HCEC 1CT (cell line): ENCODE results near the gene ACADL.

Experiments used
- DNase-seq: peaks from one replicate; pipeline ENCODE4 v3.0.0-alpha.2; 2017

Gene ACADL

DNA sequence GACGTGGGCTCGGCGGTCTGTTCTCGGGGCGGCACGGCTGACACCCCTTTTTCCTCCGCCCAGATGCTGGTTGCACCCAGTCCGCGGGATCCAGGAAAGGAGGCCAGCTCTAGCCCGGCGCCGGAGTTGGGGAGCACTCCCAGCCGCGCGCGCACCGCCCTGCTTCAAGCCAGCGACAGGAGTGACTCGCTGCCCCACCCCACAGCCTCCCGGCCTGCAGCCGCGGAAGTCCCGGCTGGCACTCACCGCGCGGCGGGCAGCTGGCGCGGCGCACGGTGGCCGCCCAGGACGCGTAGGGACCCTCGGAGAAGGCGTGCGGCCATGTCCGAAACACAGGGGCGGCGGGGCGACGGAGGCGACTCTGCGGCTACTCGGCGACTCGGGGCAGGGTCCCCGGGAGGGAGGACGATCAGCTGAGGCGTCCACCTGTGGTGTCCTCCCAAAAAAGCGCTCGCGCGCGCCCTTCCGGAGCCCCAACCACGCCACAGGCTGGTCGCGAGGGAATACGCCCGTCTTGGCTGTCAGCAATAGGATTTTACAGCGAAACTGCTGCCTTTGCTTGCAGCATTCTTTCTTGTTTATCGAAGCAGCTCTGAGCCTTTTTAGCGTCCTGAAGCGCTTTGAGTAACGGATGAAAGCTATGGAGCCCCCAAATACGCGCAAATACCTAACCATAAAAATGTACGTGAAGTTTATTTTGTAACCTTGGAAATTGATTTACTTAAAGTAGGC lies at the start of gene ACADL:
Gene ACADL (minus strand): TSS at position 507 of the 732 bp plus-strand sequence. CDS start 184 bp downstream, at position 323.
- DNase-seq: no peak

DNA sequence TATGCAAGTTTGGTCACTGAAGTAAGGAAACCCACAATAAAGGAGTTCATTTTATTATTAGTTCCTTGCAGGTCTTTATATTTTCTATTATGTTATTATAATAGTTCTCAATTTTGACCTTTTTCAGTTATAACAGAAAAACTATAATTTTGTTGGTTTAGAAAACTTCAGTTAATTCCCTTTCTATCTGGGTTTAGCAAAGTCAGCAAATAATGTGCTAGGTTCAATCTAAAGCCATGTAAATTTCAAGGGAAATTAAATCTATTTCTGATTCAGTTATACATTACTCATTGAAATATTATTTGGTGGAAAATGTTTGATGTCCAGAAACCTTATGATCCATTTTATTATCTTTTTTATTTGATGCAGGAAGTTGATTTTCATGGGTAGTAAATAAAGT lies 46.1 kb upstream of the ACADL start:
- no peak for DNase-seq

DNA sequence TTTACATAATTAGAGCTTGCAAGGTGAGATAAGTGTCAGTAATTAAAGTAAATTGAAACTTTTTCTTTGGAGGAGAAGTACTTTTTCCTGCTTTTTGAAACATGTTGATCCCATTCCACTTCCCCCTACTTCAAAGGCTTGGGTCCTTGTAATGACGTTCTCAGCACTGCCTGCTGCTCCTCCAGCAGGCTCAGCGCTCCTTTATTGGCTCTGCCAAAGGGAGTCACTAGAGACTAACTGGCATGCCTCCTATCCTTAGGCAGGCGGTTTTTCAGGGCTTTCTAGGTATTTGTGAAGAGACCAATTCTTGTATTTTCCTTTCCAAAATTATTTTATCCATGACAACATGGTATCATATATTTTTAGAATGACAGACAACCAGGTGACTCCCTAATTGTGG lies 43.9 kb upstream of the ACADL start:
- DNase-seq: no peak

DNA sequence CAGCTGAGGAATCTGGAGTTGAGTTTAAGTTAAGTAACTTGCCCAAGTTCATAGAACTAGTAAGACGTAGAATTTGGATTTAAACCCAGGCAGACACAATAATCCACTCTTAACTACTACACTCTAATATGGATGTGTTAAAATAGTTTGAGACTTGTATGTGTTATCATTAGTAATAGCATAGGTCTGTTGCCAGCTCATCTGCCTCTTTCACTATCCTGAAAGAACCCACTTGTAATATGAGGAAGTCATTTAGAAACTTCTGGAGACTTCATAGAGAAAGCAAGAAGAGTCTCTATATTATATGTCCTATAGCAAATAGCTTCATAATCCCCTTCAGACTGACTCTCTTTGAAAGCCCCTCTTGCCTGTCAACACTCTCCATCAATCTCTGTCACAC lies 43.0 kb upstream of the ACADL start:
- DNase-seq: no peak

DNA sequence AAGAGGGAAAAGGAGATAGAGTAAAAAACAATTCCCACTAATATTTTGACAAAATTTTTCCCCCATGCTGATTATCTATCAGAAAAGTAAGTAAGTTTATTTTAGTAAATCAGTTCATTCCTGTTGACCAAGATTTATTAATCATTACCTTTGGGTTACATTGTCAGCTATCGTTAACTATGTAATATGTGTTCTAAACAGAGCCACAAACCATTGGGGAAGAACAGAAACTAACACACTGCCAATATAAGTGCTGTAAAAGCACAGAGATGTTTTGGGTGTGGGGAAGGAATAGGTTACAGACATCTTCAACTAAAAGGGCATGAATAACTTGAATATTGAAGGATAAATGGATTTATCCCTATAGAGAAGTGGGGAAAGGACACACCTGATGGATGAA lies 42.5 kb upstream of the ACADL start:
- no peak for DNase-seq

DNA sequence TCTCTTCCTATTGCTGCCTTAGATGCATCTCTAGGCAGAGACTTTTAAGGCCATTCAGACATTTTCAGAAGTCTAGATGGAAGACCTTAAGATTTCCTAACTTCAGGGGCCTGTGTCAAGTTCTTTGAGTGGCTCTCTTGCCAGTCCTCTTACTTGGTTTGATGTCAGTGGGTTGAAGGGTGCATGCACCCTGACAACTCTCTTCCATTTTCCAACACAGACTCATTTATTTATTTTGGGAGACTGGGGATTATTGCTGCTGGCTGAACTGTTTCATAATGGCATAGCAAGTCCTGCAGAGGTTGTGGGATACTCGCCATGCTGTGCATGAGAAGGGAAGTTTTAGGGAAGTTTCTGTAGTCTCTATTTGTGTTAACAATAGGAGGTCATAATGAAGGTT lies 39.0 kb upstream of the ACADL start:
- DNase-seq: no peak

DNA sequence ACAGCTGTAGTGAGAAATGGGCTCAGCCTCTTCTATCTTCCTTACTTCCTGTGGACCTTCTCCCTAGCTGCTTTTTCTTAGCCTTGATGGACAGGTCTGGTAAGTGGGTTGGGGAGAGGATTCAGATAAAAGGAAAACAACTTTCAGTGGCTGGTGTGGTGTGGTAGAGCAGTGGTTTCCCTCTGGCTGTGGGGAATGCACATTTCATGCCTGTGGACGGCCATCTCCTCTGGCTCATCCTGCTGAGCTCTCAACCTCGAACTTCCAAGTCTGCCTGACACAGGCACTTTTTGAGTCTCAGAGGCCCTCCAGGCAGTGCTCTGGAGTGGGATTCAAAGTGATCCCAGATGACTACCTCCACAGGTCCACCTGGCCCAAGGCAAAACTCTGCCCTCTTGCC lies 38.6 kb upstream of the ACADL start:
- no peak for DNase-seq

DNA sequence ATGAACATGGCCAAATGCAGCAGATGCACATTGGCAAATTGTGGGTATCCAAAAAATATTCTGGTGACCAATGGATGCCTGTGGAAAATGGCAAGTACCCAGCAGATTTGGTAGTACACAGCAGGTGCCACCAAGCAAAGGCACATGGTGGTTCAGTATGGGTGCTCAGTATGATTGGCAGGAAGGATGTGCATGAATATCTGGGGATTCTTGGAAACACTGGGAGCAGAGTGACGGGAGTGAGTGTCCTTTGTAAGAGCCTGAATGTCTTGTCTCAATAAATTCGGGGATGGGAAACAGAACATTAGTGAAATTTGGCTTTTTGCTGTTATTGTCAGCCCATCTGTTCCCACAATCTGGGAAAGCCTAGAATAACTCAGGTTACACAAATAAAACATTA lies 36.8 kb upstream of the ACADL start:
- DNase-seq: no peak

DNA sequence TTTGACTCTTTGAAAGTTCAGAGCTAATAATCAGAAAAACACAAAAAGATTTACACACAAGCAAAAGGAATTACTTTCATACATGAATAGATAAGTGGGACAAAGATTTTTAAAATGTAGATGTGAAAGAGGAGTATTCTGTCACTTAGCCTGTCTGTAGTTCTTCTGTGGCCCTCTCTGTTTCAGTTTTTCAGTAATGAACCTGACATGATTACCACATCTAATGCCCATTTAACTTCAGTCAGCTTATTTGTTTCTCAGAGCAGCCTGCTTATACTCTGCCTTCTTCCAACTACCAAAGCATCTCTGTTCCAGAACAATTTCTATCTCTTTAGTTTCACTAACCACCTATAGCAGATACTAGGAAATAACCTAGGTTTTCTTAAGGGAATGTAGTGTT lies 34.4 kb upstream of the ACADL start:
- no peak for DNase-seq

DNA sequence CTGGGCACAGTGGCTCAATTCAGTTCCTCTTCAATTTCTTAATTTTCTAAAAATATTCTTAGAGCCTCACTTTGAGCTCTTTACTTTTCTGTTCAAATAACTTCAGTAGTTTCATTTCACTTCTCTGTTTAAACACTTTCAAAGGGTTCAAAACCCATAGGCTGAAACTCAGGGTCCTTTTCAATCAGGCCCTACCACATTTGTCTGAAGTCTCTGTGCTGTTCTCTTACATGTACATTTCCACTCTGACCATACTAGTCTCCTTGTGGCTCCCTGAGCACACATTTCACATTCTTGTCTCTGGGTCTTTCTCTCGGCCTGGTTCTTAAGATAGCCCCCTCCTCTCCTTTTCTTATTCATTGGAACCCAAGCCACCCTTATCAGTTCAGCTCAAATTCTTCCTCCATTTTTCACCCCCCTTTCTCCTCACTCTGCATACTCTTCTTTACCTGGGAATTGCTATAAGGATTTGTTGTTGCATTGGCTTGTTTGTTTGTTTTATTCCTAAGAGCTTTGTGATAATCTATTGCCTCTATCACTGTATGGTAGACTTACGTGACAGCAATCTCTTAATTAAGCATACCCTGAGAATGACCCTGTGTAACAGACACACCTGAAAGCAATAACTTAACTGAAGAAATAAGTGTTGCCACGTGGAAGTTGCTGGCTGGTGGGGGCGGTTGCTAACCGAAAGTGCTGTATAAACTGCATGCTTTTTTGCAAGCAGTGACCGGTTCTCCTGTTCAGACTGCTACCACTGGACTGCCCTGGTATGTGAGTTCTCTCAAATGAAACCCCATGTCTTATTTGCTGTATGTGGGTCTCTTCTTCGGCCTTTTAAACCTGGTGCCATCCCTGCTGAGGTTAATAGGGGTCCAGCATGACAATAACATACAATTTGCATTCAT lies 27.7 kb upstream of the ACADL start:
- no peak for DNase-seq

DNA sequence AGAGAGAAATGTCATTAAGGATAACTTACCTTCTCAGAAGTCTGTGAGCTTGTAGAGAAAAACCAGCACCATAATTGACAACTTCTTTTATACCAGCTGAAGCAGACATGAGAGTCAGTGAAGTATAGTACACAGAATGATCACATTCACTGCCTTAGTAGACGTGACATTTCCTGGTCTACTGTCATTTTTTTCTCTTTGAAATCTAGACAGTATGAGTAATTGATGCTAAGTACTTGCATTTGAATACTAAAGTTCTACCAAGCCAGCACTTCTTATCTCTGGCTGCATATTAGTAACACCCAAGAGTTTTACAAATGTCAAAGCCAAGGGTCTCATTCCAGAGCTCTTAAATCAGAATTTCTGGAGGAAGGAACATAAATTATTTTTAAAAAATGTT lies 25.4 kb upstream of the ACADL start:
- no peak for DNase-seq

DNA sequence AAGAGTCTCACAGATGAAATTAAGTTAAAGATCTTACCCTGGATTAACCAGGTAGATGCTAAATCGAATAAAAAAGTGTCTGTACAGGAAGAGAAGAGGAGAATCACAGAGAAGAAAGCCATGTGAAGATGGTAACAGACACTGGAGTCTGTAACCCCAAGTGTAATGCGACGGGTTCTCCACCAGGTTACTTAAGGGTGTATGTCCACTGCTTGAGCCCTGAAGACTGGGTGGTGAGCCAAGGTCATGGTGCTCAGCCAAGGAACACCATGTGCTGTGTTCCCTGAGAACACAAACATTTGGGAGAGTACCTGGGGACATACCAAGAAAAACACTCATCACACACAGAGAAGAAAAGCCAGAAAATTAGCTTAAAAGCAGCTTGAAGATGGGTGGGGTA lies 8.2 kb upstream of the ACADL start:
- DNase-seq: no peak

DNA sequence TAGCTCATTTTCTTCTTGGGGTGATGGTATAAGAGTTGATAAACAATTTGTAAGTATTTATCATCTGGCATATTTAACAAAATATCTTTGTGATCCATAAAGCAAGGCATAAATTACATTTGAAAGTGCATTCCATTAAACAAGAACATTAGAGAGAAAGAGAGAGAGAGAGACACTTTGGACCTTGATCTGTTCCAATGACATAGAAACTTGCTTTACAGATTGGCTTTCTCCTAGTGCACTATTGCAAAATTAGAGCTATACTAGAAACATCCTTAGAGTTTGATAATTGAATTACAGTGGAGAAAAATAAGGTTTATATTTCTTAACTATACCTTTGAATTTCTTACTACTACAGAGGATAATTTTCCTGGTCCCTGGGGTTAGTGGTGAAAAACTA lies 5.7 kb upstream of the ACADL start:
- no peak for DNase-seq

DNA sequence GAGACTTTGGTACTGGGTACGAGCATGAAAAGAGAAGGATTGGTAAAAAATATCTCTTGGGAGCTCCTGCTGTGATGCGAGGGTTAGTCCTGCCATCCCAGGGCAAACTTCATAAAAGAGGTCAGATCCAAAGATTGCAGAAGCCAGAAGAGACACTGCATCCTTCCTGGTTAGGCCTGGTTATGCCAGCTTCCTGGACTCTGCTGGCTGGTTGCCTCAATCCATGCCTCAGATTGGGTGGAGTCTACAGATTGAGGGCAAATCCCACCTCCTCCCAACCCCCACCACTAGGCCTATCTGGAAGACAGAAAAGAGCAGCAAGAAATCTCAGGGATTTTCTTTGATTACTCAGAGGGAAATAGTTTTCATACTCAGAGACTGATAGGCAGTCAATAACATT lies 5.3 kb upstream of the ACADL start:
- no peak for DNase-seq

DNA sequence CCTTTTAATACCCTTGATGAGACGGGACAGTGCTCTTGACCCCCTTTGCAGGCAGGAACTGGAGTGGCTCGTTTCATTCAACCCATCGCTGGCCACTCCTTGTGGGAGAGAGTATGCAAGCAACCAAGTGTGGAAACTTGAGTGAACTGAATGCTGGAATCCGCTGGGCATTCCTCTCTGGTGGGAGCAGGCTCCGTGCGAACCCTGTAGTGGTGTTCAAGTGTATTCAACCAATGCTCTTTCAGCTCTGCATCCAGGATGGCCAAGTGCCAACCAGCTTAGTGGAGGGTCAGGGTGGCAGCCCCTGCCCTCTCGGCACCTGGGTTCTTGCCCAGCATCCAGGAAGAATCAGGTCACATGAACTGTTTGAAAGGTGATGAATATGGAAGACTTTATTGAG lies 3.3 kb upstream of the ACADL start:
- DNase-seq: no peak

DNA sequence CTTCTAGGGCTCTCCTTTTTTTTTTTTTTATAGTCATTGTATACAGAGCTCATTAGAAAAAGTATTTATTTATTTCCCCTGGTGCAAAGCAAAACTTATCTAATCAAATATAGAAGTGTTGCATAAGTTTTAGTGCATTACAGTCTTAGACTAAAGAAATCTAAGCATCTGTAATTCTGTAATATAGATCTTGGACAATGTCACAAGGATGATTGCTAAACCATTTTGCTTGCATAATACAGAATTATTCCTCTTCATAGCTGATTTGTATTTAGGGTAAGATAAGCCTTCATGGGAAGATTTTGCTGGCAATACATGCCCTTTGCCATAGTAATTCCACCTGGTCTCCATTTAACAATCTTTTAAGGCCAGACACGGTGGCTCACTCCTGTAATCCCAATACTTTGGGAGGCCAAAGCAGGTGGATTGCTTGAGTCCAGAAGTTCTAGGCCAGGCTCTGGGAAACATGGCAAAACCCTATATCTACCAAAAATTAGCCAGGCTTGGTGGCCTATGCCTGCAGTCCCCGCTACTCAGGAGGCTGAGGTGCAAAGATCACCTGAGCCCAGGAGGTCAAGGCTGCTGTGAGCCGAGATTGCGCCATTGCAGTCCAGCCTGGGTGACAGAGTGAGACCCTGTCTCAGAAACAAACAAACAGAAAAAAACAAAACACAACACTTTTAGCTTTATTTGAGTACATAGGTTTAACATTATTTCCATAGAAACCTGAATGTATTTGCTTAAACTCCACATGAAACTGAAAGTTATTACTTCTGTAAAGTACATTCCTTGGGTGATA lies 2.2 kb upstream of the ACADL start:
- DNase-seq: no peak

DNA sequence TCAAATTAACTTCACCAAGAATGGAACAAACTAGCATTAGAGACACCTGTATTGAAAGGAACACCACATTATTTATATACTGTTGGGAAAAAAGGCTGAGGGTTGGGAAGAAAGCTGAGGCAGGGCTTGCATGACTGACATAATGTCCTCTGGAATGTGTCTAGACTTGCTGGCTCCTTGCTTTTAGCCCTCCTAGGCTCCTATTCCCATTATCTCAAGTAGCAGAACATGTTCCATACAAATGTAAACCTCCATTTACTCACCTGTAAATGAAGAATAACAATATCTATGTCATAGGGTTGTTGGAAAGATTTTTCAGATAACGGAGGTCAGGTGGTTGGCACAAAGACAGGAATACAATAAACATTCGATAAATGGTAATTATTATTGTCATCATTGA lies 976 bp upstream of the ACADL start:
- no peak for DNase-seq

DNA sequence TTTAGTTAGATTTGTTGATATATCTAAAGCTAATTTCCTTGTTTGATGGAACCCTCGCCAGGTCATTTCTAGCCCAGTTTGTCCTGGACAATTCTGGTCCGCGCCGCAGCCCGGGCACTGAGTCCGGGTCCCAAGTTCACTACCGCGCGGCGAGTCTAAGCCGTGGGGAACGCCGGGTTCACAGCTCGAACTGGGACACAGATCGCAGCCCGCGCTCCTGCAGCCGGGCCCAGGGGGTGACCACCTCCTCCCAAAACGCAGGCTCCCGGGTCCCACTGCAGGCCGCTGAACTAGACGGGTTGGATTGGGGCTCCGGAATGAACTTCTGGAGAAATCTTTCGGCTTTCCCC lies 681 bp downstream of the ACADL start:
- no peak for DNase-seq

DNA sequence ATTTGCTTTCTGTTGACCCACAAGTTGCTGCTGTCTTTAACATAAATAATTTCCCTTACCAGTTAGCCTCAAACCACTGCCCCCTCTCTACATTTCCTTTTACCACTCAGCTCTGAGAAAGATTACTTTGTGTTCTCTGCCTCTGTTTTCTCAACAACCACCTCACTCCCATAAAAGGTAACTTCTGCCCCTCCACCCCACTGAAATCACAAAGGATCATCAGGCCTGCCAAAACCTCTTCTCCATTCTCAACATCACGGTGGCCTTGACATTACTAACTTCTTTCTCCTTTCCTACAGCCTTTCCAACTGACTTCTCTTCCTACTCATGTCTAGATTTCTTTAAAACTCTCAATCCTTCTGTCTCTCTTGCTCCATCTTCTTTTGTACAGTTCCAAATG lies 10.1 kb downstream of the ACADL start:
- no peak for DNase-seq

DNA sequence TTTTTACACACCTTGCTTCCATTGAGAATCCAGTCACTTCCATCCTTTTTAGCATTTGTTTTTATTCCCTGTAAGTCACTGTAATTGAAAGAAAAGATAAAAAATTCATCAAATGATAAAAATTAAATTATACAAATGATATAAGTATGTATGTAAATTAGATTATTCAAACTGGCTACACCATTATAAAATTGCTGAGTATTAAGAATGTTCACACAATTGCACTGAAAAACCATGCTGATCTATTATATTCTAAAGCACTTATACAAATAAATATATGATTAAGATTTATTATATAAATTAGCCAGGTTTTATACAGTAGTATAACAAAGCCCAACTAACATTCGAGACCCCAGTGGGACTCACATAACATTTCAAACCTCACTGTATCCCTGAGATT lies 15.1 kb downstream of the ACADL start:
- DNase-seq: no peak

DNA sequence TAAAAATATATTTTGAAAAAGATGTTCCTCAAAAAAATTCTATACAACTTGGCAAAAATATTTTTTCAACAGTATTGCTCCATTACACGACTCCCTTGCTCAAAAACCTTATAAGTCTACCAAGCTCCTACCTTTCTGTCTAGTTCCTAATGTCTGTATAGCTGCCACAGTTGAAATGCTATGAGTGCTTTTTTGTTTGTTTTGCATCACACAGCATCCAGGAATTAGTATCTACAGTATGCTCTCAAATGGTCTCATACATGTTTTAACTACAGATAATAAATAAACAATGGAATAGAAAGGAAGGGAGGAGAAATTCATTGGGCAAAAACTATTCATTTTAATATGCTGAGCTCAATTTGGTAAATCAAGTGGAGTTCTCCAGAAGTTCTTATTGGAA lies 17.3 kb downstream of the ACADL start:
- no peak for DNase-seq

DNA sequence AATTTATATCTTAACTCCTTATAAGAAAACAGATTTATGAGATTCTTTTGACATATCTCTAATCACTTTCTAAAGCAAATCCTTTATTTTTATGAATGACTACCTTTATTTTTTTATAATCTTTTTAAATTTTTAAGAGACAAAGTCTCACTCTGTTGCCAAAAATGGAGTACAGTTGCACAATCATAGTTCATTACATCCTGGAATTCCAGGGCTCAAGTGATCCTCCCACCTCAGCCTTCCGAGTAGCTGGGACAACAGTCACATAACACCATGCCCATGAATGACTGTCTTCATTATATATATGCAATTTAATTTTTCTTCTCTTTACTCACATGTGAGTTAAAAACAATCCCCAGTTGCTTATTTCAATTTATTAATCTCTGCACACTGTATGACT lies 21.7 kb downstream of the ACADL start:
- no peak for DNase-seq

DNA sequence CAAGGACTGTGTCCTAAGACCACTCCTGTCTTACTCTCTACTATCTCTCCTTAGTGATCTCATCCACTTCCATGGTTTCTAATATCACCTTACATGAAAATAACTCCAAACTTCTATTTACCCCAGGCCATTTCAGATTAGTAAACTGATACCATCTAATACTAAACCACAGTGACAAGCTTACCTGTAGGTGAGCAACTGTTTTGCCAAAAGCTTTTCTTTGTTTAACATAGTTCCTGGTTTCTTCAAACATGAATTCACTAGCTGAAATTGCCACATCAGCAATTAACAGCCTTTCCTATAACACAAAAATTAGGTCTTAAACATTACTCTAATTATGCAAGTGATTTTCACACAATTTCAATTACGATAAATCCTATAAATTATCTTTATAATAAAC lies 22.1 kb downstream of the ACADL start:
- DNase-seq: no peak

DNA sequence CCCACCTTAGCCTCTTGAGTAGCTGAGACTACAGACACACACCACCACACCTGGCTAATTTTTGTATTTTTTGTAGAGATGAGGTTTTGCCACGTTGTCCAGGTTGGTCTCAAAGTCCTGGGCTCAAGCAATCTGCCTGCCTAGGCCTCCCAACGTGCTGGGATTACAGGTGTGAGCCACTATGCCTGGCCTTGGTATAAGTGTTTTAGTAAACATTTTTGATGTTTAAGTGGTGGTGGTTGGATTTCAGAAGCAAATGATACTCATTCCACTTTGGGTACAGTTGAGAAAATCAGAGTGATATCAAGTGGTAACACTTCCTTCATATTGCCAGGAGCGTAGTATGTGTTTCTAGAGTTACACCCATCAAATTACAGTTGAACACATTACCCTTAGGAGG lies 25.4 kb downstream of the ACADL start:
- DNase-seq: no peak
